OCI-LY1 (cell line): ENCODE data around the gene OR2Z1.
"Not testable (repeated sequence)": the region's sequence is repeated elsewhere in the genome, so short reads cannot be mapped to it uniquely, and the experiment has no call there.

Experiments used
- H2AFZ ChIP-seq: fragments of 200-600 bp; sonication (generic), shearing (Covaris generic); 2 replicates; pipeline ENCODE4 v1.6.0; 2014; ENCODE audit warnings: antibody characterized with exemption, mild to moderate bottlenecking, low read length
- H3F3A ChIP-seq: fragments of 200-600 bp; sonication (generic), shearing (Covaris generic); 2 replicates; pipeline ENCODE4 v1.6.0; 2014; ENCODE audit warnings: mild to moderate bottlenecking, antibody characterized with exemption, low read length, moderate library complexity; ENCODE audit not compliant: insufficient read depth
- H3K27ac ChIP-seq: fragments of 200-600 bp; sonication (generic); 2 replicates; pipeline ENCODE4 v1.5.1; 2014; ENCODE audit warnings: low read length, mixed run types, mild to moderate bottlenecking, low read depth; ENCODE audit not compliant: poor library complexity, severe bottlenecking
- H3K27me3 ChIP-seq: fragments of 200-600 bp; sonication (generic); 2 replicates; pipeline ENCODE4 v1.6.0; 2014; ENCODE audit warnings: antibody characterized with exemption, mild to moderate bottlenecking, low read length, moderate library complexity; ENCODE audit not compliant: insufficient read depth
- H3K36me3 ChIP-seq: fragments of 200-600 bp; sonication (generic); 2 replicates; pipeline ENCODE4 v1.6.1; 2014; ENCODE audit warnings: mild to moderate bottlenecking, antibody characterized with exemption, low read length, moderate library complexity, mixed read lengths; ENCODE audit not compliant: insufficient read depth
- H3K4me1 ChIP-seq: fragments of 200-600 bp; sonication (generic); 2 replicates; pipeline ENCODE4 v1.5.1; 2014; ENCODE audit warnings: mild to moderate bottlenecking, low read length, moderate library complexity; ENCODE audit not compliant: insufficient read depth, severe bottlenecking
- H3K4me2 ChIP-seq: fragments of 200-600 bp; sonication (generic), shearing (Covaris generic); 2 replicates; pipeline ENCODE4 v1.6.1; 2014; ENCODE audit warnings: low read length
- H3K4me3 ChIP-seq: fragments of 200-600 bp; sonication (generic); 2 replicates; pipeline ENCODE4 v1.5.1; 2014; ENCODE audit warnings: low read length, low read depth, mild to moderate bottlenecking, mixed read lengths; ENCODE audit not compliant: poor library complexity, severe bottlenecking
- H3K79me2 ChIP-seq: fragments of 200-600 bp; shearing (Covaris generic); 2 replicates; pipeline ENCODE4 v1.6.1; 2016; ENCODE audit warnings: mixed run types, low read length, mixed read lengths; ENCODE audit not compliant: insufficient read depth
- H3K9ac ChIP-seq: fragments of 200-600 bp; sonication (generic), shearing (Covaris generic); 2 replicates; pipeline ENCODE4 v1.6.1; 2014; ENCODE audit warnings: mild to moderate bottlenecking, low read length, mixed read lengths
- H3K9me2 ChIP-seq: fragments of 200-600 bp; sonication (generic), shearing (Covaris generic); 2 replicates; pipeline ENCODE4 v1.6.1; 2014; ENCODE audit warnings: low read depth, mild to moderate bottlenecking, low read length, mixed read lengths
- H3K9me3 ChIP-seq: fragments of 200-600 bp; shearing (Covaris generic); 2 replicates; pipeline ENCODE4 v1.6.1; 2014; ENCODE audit warnings: low read length, mixed read lengths
- H4K20me1 ChIP-seq: fragments of 200-600 bp; sonication (generic), shearing (Covaris generic); 2 replicates; pipeline ENCODE4 v1.6.0; 2016; ENCODE audit warnings: mild to moderate bottlenecking, low read length; ENCODE audit not compliant: insufficient read depth
- EZH2 ChIP-seq: fragments of 200-600 bp; sonication (generic), shearing (Covaris generic); IDR thresholded peaks from 2 replicates; pipeline ENCODE4 v1.8.0; 2017; ENCODE audit warnings: borderline replicate concordance, mixed run types, mild to moderate bottlenecking, antibody characterized with exemption, low read length, moderate library complexity, mixed read lengths
- TF ChIP-seq, protein P1 (sequence below): fragments of 200-600 bp; sonication (generic), shearing (Covaris generic); IDR thresholded peaks from 2 replicates; pipeline ENCODE4 v1.5.1; 2017; ENCODE audit warnings: mild to moderate bottlenecking, antibody characterized with exemption, low read length, moderate library complexity, mixed read lengths

The OR2Z1 gene

DNA sequence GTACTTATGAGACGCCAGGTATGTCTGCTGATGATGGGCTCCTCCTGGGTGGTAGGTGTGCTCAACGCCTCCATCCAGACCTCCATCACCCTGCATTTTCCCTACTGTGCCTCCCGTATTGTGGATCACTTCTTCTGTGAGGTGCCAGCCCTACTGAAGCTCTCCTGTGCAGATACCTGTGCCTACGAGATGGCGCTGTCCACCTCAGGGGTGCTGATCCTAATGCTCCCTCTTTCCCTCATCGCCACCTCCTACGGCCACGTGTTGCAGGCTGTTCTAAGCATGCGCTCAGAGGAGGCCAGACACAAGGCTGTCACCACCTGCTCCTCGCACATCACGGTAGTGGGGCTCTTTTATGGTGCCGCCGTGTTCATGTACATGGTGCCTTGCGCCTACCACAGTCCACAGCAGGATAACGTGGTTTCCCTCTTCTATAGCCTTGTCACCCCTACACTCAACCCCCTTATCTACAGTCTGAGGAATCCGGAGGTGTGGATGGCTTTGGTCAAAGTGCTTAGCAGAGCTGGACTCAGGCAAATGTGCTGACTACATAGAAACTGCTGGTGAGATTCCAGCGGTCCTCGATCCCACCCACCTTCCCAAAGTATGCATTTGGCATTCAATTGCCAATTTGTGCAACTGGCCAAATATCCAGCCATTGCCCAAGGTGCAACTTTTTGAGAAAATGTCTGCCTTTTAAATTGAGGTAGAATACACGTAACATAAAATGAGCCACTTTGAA is 10.2 kb downstream of the OR2Z1 start:
- no peaks in the 10 kb centered on the region for H3K9me3 ChIP-seq
- no peaks in the 10 kb centered on the region for H3K79me2 ChIP-seq

DNA sequence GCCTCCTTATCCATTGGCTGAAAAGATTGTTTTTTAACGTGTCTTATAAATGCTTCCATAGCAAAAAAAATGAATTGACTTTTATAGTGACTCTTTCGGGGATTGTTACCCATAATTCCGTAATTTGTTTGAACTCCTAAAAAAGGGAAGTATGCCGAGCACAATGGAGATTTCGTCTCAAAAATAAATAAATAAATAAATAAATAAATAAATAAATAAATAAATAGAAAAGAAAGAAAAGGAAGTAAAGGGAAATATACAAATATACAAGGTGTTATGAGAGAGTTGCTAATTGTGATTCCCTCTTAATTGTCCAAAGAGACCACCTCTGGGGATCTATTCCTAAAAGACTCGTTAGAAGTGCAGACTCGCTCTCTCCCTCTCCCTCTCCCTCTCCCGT is 16.9 kb downstream of the OR2Z1 start:
- Histone ChIP-seq H3K79me2 (no peaks in the 10 kb centered on the region), H4K20me1 (no peaks in the 10 kb centered on the region), H2AFZ (no peak overlapping the region), H3F3A (no peaks in the 10 kb centered on the region), H3K4me1 (no peaks in the 10 kb centered on the region), H3K4me2 (no peak overlapping the region), H3K9me3 (no peaks in the 10 kb centered on the region), H3K27me3 (no peaks in the 10 kb centered on the region), H3K27ac (no peak overlapping the region), H3K9me2 (no peaks in the 10 kb centered on the region), H3K4me3 (no peak overlapping the region), H3K36me3 (no peaks in the 10 kb centered on the region), H3K9ac (no peak overlapping the region)
- no peak for TF ChIP-seq EZH2
- TF ChIP-seq, protein P1, sequence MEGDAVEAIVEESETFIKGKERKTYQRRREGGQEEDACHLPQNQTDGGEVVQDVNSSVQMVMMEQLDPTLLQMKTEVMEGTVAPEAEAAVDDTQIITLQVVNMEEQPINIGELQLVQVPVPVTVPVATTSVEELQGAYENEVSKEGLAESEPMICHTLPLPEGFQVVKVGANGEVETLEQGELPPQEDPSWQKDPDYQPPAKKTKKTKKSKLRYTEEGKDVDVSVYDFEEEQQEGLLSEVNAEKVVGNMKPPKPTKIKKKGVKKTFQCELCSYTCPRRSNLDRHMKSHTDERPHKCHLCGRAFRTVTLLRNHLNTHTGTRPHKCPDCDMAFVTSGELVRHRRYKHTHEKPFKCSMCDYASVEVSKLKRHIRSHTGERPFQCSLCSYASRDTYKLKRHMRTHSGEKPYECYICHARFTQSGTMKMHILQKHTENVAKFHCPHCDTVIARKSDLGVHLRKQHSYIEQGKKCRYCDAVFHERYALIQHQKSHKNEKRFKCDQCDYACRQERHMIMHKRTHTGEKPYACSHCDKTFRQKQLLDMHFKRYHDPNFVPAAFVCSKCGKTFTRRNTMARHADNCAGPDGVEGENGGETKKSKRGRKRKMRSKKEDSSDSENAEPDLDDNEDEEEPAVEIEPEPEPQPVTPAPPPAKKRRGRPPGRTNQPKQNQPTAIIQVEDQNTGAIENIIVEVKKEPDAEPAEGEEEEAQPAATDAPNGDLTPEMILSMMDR = no peak

More for the DNA sequence above, 10.2 kb downstream of the OR2Z1 start:
- Histone ChIP-seq H3K4me2 (no peak overlapping the region), H3K27ac (no peak overlapping the region), H2AFZ (no peak overlapping the region), H3F3A (no peaks in the 10 kb centered on the region), H3K9ac (no peak overlapping the region), H3K4me1 (no peaks in the 10 kb centered on the region), H3K36me3 (no peaks in the 10 kb centered on the region), H3K4me3 (no peak overlapping the region), H3K9me2 (no peaks in the 10 kb centered on the region), H4K20me1 (no peaks in the 10 kb centered on the region), H3K27me3 (no peaks in the 10 kb centered on the region)
- TF ChIP-seq, protein P1 = no peak
- no peak for TF ChIP-seq EZH2

DNA sequence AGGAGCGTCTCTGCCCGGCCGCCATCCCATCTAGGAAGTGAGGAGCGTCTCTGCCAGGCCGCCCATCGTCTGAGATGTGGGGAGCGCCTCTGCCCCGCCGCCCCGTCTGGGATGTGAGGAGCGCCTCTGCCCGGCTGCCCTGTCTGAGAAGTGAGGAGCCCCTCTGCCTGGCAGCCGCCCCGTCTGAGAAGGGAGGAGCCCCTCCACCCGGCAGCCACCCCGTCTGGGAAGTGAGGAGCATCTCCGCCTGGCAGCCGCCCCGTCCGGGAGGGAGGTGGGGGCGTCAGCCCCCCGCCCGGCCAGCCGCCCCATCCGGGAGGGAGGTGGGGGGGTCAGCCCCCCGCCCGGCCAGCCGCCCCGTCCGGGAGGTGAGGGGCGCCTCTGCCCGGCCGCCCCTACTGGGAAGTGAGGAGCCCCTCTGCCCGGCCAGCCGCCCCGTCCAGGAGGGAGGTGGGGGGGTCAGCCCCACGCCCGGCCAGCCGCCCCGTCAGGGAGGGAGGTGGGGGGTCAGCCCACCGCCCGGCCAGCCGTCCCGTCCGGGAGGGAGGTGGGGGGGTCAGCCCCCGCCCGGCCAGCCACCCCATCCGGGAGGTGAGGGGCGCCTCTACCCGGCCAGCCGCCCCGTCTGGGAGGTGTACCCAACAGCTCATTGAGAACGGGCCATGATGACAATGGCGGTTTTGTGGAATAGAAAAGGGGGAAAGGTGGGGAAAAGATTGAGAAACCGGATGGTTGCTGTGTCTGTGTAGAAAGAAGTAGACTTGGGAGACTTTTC is 18.0 kb downstream of the OR2Z1 start:
- not testable (repeated sequence) for H3K36me3 ChIP-seq, H4K20me1 ChIP-seq, H3K4me1 ChIP-seq, H2AFZ ChIP-seq, H3K27ac ChIP-seq, H3K9me3 ChIP-seq, H3K4me3 ChIP-seq, H3K79me2 ChIP-seq, H3K9me2 ChIP-seq, H3K27me3 ChIP-seq, H3F3A ChIP-seq, H3K9ac ChIP-seq, H3K4me2 ChIP-seq

DNA sequence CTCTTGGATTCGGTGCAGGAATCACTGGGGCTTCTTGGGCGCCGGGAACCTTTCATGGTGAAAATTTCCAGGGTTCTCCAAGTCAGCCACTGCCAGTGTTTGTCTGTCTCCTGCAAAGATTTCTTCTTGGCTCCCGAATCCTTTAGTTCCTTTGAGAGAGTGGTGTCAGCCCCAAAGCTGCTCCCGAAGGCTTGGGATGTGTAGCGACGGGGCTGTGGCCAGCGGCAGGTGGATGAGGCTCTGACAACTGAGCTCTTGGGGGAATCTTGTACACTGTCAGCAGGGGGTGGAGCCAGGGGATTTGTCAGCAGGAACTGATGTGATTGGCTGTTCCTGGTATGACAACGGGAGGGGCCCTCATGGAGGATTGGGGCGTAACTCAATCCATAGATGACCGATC is 45.8 kb downstream of the OR2Z1 start:
- not testable (repeated sequence) for H3K9me2 ChIP-seq, H3K9me3 ChIP-seq, H3K36me3 ChIP-seq, H3K4me3 ChIP-seq, H3K27me3 ChIP-seq, H2AFZ ChIP-seq, H3F3A ChIP-seq, H3K4me2 ChIP-seq, H3K27ac ChIP-seq, H4K20me1 ChIP-seq, H3K9ac ChIP-seq, H3K4me1 ChIP-seq, H3K79me2 ChIP-seq

DNA sequence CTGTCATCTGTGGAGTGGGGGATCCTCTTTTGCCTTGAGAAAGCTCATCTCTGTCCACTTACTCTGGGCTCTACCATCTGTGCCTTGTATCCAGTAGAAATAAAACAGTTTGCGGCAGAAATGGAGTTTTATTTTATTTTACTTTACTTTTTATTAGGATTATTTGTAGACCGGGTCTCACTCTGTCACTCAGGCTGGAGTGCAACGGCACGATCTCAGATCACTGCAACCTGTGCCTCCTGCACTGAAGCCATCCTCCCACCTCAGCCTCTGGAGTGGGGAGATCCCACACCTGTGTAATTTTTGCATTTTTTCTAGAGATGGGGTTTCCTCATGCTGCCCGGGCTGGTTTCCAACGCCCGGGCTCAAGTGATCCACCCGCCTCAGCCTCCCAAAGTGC is 47.8 kb downstream of the OR2Z1 start:
- not testable (repeated sequence) for H3K4me2 ChIP-seq, H3K4me3 ChIP-seq, H3K27ac ChIP-seq, H3F3A ChIP-seq, H3K9ac ChIP-seq, H3K9me2 ChIP-seq, H2AFZ ChIP-seq, H3K27me3 ChIP-seq, H4K20me1 ChIP-seq, H3K79me2 ChIP-seq, H3K9me3 ChIP-seq, H3K4me1 ChIP-seq, H3K36me3 ChIP-seq

DNA sequence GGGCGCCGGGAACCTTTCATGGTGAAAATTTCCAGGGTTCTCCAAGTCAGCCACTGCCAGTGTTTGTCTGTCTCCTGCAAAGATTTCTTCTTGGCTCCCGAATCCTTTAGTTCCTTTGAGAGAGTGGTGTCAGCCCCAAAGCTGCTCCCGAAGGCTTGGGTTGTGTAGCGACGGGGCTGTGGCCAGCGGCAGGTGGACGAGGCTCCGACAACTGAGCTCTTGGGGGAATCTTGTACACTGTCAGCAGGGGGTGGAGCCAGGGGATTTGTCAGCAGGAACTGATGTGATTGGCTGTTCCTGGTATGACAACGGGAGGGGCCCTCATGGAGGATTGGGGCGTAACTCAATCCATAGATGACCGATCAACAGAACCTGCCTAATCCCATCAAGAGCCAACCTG is 52.2 kb downstream of the OR2Z1 start:
- H3K4me1 ChIP-seq, H3K9ac ChIP-seq, H3K9me2 ChIP-seq, H3K4me2 ChIP-seq, H3K4me3 ChIP-seq, H4K20me1 ChIP-seq, H2AFZ ChIP-seq, H3F3A ChIP-seq, H3K27ac ChIP-seq, H3K36me3 ChIP-seq, H3K27me3 ChIP-seq, H3K79me2 ChIP-seq, H3K9me3 ChIP-seq: not testable (repeated sequence)
